GM12874 (cell line): ENCODE data around the gene PDZD8.

Experiments used
- TF ChIP-seq, protein P1 (sequence below): IDR thresholded peaks from 2 replicates; pipeline ENCODE4 v1.5.1; 2011; ENCODE audit warnings: low read depth, mild to moderate bottlenecking, control low read depth, low read length, moderate library complexity; ENCODE audit not compliant: insufficient read depth

PDZD8 gene

DNA sequence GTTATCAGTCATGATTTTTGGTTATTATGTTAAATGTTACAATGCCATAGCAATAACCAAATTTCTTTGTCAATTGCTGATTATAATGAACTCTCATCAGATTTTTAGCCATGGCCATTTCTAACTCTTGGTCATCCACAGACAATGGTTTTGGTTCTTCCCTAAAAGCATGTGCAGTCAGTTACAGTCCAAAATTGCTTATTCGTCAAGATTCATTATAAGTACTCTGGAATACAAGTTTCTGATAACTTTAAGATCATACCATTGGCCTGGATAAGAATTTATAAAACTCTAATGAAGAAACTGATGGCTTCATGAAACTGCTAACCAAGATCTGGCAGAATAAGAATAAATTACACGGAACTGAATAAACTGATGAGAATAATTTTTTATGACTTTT lies 50.9 kb downstream of the PDZD8 start:
- TF ChIP-seq, protein P1, sequence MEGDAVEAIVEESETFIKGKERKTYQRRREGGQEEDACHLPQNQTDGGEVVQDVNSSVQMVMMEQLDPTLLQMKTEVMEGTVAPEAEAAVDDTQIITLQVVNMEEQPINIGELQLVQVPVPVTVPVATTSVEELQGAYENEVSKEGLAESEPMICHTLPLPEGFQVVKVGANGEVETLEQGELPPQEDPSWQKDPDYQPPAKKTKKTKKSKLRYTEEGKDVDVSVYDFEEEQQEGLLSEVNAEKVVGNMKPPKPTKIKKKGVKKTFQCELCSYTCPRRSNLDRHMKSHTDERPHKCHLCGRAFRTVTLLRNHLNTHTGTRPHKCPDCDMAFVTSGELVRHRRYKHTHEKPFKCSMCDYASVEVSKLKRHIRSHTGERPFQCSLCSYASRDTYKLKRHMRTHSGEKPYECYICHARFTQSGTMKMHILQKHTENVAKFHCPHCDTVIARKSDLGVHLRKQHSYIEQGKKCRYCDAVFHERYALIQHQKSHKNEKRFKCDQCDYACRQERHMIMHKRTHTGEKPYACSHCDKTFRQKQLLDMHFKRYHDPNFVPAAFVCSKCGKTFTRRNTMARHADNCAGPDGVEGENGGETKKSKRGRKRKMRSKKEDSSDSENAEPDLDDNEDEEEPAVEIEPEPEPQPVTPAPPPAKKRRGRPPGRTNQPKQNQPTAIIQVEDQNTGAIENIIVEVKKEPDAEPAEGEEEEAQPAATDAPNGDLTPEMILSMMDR = no peak

- TF ChIP-seq, protein P1 = no peak
Measured at GRCh38 chr10:117322260-117322659, 53.0 kb downstream of the PDZD8 start.

DNA sequence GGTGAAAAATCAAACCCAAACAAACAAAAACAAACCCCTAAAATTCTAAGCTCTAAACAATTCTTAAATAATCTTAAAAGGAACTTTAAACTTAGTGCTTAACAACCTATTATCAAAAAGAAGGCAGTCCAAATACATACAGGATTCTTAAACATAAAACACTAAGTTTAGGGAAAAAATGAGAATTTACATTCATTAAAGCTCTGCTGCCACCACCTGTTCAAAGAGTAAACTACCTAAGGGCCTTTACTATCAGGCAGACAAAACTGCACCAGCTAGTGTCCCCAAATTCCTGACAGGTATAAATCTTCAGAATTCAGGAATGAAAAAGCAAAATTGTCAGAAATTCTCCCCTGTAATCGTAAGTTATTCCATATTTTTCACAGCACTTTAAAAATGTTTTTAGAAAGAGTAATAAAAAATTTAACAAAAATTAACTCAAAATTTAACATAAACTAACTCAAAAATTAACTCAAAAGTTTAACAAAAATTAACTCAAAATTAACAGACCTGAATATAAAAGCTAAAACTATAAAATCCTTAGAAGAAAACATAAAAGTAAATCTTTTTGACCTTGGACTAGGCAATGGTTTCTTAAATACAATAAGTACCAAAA lies 55.1 kb downstream of the PDZD8 start:
- TF ChIP-seq, protein P1 = peak; percentile 46; the same call in 1 of the 2 replicates

DNA sequence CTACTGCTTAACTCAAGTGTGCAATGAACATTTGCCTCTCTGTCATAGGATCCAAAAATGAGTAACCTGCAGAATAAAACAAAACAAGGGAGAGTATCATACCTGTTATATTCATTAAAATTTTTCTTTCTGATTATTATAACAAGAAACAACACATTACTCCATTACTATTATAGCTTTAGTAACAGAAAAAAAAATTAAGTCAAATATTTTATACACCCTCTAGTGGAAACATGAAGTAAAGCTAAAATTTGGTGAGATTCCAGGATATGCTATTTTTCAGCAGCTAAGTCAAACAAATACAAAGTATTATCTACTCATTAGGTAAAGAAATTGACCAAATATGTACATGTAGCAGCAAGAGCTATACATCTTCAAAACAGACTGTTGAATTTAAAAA lies 56.3 kb downstream of the PDZD8 start:
- TF ChIP-seq, protein P1 = no peak; the same call in 1 of the 2 replicates

DNA sequence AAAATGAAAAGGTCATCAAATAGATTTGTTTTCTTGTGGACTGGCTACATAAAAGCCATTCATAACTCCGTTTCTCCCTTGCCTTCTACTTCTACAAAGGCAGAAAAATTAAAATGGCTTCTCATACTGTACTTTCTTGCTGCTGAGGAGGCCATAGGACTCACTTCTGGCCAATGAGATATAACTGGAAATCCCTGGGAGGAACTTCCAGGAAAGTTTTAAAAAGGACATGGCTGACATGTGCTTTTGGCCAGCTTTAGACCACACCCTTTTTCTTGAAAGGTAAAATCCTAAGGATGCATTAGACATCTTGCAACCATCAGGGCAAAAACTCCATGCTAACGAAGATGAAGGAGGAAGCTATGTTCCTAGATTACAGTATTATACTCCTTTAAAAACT lies 58.5 kb downstream of the PDZD8 start:
- TF ChIP-seq, protein P1 = no peak

DNA sequence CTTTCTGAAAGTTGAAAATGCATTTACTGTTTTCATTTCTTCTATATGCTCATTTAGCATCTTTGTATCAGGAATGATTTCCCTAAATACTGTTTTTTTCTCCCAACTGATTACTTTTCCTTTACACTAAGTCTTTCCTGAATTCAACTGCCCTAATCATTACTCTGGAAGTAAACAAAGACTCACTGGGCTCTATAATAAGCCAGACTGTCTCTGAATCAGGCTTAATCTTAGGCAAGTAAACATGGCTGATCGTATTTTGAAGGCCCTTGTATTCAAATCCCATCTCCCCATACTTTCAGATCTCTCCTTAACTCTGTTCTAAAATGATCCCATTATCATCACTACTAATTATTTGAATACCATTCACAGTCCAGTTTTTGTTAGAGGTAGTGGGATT lies 61.6 kb downstream of the PDZD8 start:
- TF ChIP-seq, protein P1 = no peak

- TF ChIP-seq, protein P1 = no peak
Measured at GRCh38 chr10:117312430-117312829, 62.8 kb downstream of the PDZD8 start.
